WERI-Rb-1 (cell line): ENCODE results near the gene HLTF.

Experiments used
- DNase-seq: peaks from one replicate; pipeline ENCODE4 v3.0.0-alpha.2; 2020
- H3K27ac ChIP-seq: fragments of 250-450 bp; sonication (Bioruptor Pico); 2 replicates; pipeline ENCODE4 v1.5.1; 2020; ENCODE audit warnings: mild to moderate bottlenecking, moderate library complexity
- H3K27me3 ChIP-seq: fragments of 250-450 bp; sonication (Bioruptor Pico); 2 replicates; pipeline ENCODE4 v1.5.1; 2021; ENCODE audit warnings: mild to moderate bottlenecking, low read depth, moderate library complexity; ENCODE audit not compliant: insufficient read depth, severe bottlenecking
- H3K36me3 ChIP-seq: fragments of 250-450 bp; sonication (Bioruptor Pico); 2 replicates; pipeline ENCODE4 v1.5.1; 2020; ENCODE audit warnings: mild to moderate bottlenecking, moderate library complexity
- H3K4me3 ChIP-seq: 2 replicates; pipeline ENCODE4 v1.5.1; 2011; ENCODE audit warnings: low read depth, mild to moderate bottlenecking, control low read depth, low read length
- H3K9me3 ChIP-seq: fragments of 250-450 bp; sonication (Bioruptor Pico); 2 replicates; pipeline ENCODE4 v1.5.1; 2021; ENCODE audit warnings: mild to moderate bottlenecking, moderate library complexity; ENCODE audit not compliant: severe bottlenecking
- TF ChIP-seq, protein P1 (sequence below): IDR thresholded peaks from 2 replicates; pipeline ENCODE4 v1.5.1; 2011; ENCODE audit warnings: low read depth, mild to moderate bottlenecking, control low read depth, inconsistent platforms, low read length

Gene HLTF

GRCh38 chr3:149122721-149123578 is 36.6 kb upstream of the HLTF start:
- TF ChIP-seq, protein P1, sequence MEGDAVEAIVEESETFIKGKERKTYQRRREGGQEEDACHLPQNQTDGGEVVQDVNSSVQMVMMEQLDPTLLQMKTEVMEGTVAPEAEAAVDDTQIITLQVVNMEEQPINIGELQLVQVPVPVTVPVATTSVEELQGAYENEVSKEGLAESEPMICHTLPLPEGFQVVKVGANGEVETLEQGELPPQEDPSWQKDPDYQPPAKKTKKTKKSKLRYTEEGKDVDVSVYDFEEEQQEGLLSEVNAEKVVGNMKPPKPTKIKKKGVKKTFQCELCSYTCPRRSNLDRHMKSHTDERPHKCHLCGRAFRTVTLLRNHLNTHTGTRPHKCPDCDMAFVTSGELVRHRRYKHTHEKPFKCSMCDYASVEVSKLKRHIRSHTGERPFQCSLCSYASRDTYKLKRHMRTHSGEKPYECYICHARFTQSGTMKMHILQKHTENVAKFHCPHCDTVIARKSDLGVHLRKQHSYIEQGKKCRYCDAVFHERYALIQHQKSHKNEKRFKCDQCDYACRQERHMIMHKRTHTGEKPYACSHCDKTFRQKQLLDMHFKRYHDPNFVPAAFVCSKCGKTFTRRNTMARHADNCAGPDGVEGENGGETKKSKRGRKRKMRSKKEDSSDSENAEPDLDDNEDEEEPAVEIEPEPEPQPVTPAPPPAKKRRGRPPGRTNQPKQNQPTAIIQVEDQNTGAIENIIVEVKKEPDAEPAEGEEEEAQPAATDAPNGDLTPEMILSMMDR: no peak
- no peaks in the 10 kb centered on the region for H3K36me3 ChIP-seq
- no peaks in the 10 kb centered on the region for H3K27me3 ChIP-seq
- H3K4me3 ChIP-seq: no peak overlapping the region
- no peaks in the 10 kb centered on the region for H3K9me3 ChIP-seq
- no peak for DNase-seq
- no peak overlapping the region for H3K27ac ChIP-seq

- TF ChIP-seq, protein P1: peak; percentile 32
- Histone ChIP-seq H3K27ac (no peak overlapping the region), H3K4me3 (no peak overlapping the region), H3K27me3 (no peaks in the 10 kb centered on the region), H3K9me3 (no peaks in the 10 kb centered on the region), H3K36me3 (no peaks in the 10 kb centered on the region)
- no peak for DNase-seq
Measured at GRCh38 chr3:149120051-149120972, 34.0 kb upstream of the HLTF start.

- Histone ChIP-seq H3K4me3 (no peak overlapping the region), H3K27ac (no peak overlapping the region), H3K36me3 (no peaks in the 10 kb centered on the region), H3K9me3 (no peaks in the 10 kb centered on the region), H3K27me3 (no peaks in the 10 kb centered on the region)
- TF ChIP-seq, protein P1: no peak
- DNase-seq: no peak
Measured at GRCh38 chr3:149119466-149119865, 33.1 kb upstream of the HLTF start.

GRCh38 chr3:149118724-149119123 is 32.4 kb upstream of the HLTF start:
- Histone ChIP-seq H3K27ac (no peak overlapping the region), H3K36me3 (no peaks in the 10 kb centered on the region), H3K9me3 (no peaks in the 10 kb centered on the region), H3K4me3 (no peak overlapping the region), H3K27me3 (no peaks in the 10 kb centered on the region)
- TF ChIP-seq, protein P1: no peak
- no peak for DNase-seq

- H3K36me3 ChIP-seq: no peaks in the 10 kb centered on the region
- H3K27ac ChIP-seq: no peak overlapping the region
- no peaks in the 10 kb centered on the region for H3K27me3 ChIP-seq
- no peaks in the 10 kb centered on the region for H3K9me3 ChIP-seq
- DNase-seq: no peak
- H3K4me3 ChIP-seq: no peak overlapping the region
- TF ChIP-seq, protein P1: no peak
Measured at GRCh38 chr3:149115114-149115513, 28.8 kb upstream of the HLTF start.
